Liver (tissue), 9 donors: ENCODE measurements around the gene PPDPF. TPM values are rescaled to one million over a fixed set of nuclear protein-coding genes. Genes with fewer than 3 reads are reported as not detected.
"Not testable (repeated sequence)": the region's sequence is repeated elsewhere in the genome, so short reads cannot be mapped to it uniquely, and the experiment has no call there.

ENCODE experiments used
- DNase-seq: peaks from one replicate; pipeline ENCODE4 v3.0.0-alpha.2; 2017; ENCODE audit warnings: low spot score
- H3K27ac ChIP-seq, 2 donors: one replicate each; pipeline ENCODE4 v1.7.0; 2013; ENCODE audit warnings: inconsistent platforms in 2 of 2, low read length in 2 of 2, control low read depth in 1 of 2, low read depth in 1 of 2, mild to moderate bottlenecking in 1 of 2
- H3K27me3 ChIP-seq, 4 donors: one replicate each; pipeline versions ENCODE4 v1.6.1 to v1.7.0; 2013; ENCODE audit warnings: low read length in 3 of 4, inconsistent platforms in 1 of 4, mild to moderate bottlenecking in 1 of 4, moderate library complexity in 1 of 4; ENCODE audit not compliant: control insufficient read depth in 4 of 4, insufficient read depth in 4 of 4
- H3K36me3 ChIP-seq, 4 donors: one replicate each; pipeline versions ENCODE4 v1.6.1 to v1.7.0; 2013; ENCODE audit warnings: low read length in 3 of 4, mild to moderate bottlenecking in 3 of 4, low read depth in 1 of 4, moderate library complexity in 1 of 4; ENCODE audit not compliant: control insufficient read depth in 4 of 4, insufficient read depth in 3 of 4
- H3K4me1 ChIP-seq, 4 donors: one replicate each; pipeline versions ENCODE4 v1.6.1 to v1.7.0; 2013; ENCODE audit warnings: low read length in 3 of 4, mild to moderate bottlenecking in 3 of 4, moderate library complexity in 1 of 4; ENCODE audit not compliant: control insufficient read depth in 4 of 4, insufficient read depth in 4 of 4
- H3K4me3 ChIP-seq, 3 donors: one replicate each; pipeline versions ENCODE4 v1.6.1 to v1.7.0; 2013; ENCODE audit warnings: low read length in 3 of 3, control low read depth in 1 of 3, low read depth in 1 of 3, mild to moderate bottlenecking in 1 of 3
- H3K9ac ChIP-seq, 2 donors: one replicate each; pipeline ENCODE4 v1.7.0; 2013; ENCODE audit warnings: low read length in 2 of 2, mild to moderate bottlenecking in 2 of 2, moderate library complexity in 2 of 2, control low read depth in 1 of 2, low read depth in 1 of 2
- H3K9me3 ChIP-seq, 4 donors: one replicate each; pipeline versions ENCODE4 v1.6.1 to v1.7.0; 2013; ENCODE audit warnings: low read length in 3 of 4; ENCODE audit not compliant: control insufficient read depth in 4 of 4
- GABPA ChIP-seq, 2 donors: IDR thresholded peaks in 1 of 2; conservative IDR thresholded peaks in 1 of 2; 2 replicates each; pipeline ENCODE4 v1.6.1; 2016; ENCODE audit warnings: antibody characterized with exemption in 2 of 2, mild to moderate bottlenecking in 1 of 2, moderate library complexity in 1 of 2
- HNF4G ChIP-seq: IDR thresholded peaks from 2 replicates; pipeline ENCODE4 v1.6.1; 2016; ENCODE audit warnings: antibody characterized with exemption
- JUND ChIP-seq, 2 donors: IDR thresholded peaks; 2 replicates each; pipeline ENCODE4 v1.6.1; 2016; ENCODE audit warnings: antibody characterized with exemption in 2 of 2
- WGBS: extraction: QIAGEN DNeasy Blood & Tissue Kit; methylation state at CpG from one replicate; pipeline ENCODE4 v1.1.7; 2013; 5-methylcytosine and 5-hydroxymethylcytosine counted together
- polyA plus RNA-seq, 2 donors: library from polyadenylated mRNA; stranded (reverse) in 1 of 2; unstranded in 1 of 2; fragments of 200-250 nt in 1 of 2; fragments of >200 nt in 1 of 2; fragmentation: Nextera tagmentation in 1 of 2; extraction: Ambion mirVana in 1 of 2; gene quantifications; one replicate each; pipeline versions ENCODE4 v1.2.1 to v1.2.3, GENCODE V29; 2013 to 2015
- total RNA-seq, 2 donors: library from RNA; depleted of rRNA; stranded (reverse); fragments of >200 nt; gene quantifications; one replicate each; pipeline ENCODE4 v1.2.3, GENCODE V29; 2014
- donor health status: healthy.
- donor health status: healthy.
- donor health status: healthy.
- donor health status: healthy.
- donor health status: healthy.

The PPDPF gene
- total and polyA plus RNA-seq, 4 donors, result 8.3 to 196 (median 25.3) TPM

GRCh38 chr20:63570281-63571086 is 49.9 kb downstream of the PPDPF start (continued):
- no peak for TF ChIP-seq GABPA (IDR thresholded peaks at IDR 0.05 in 1 of 2, conservative IDR thresholded peaks at IDR 0.05 in 1 of 2)
- TF ChIP-seq HNF4G, result no peak
- no peak for TF ChIP-seq JUND (IDR thresholded peaks at IDR 0.05)

- H3K27me3 ChIP-seq, DNase-seq, H3K9ac ChIP-seq, H3K9me3 ChIP-seq, H3K4me3 ChIP-seq, H3K27ac ChIP-seq: not testable (repeated sequence)
- Histone ChIP-seq H3K36me3 (peaks cover 0 to 13% (median 4%) of the 10 kb centered on the region in 4 donors), H3K4me1 (peaks cover 3 to 24% (median 15%) of the 10 kb centered on the region in 4 donors)
- 85% methylated on average over 9 of the region's 11 CpGs for WGBS
These were observed 50.5 kb downstream of the PPDPF start for GRCh38 chr20:63571087-63571478.

Other genes with a start within 250 kb of the PPDPF start
- gene ARFGAP1, start 248.0 kb upstream of the PPDPF start, total RNA-seq, result 10 to 100 TPM; 18.3 to 29.7 TPM
- 10 to 100 TPM; 11.2 to 25.4 TPM for gene ARFGAP1, start 248.0 kb upstream of the PPDPF start, polyA plus RNA-seq
- not detected for gene COL20A1, start 227.6 kb upstream of the PPDPF start, total RNA-seq
- not detected for gene COL20A1, start 227.6 kb upstream of the PPDPF start, polyA plus RNA-seq
- gene CHRNA4, start 159.4 kb upstream of the PPDPF start, total RNA-seq, result 10 to 100 TPM in 1 of 2 donors, not detected in 1; 23.3 TPM
- gene CHRNA4, start 159.4 kb upstream of the PPDPF start, polyA plus RNA-seq, result 1 to 10 TPM; 3.2 to 6.4 TPM
- gene KCNQ2, start 48.1 kb upstream of the PPDPF start, total RNA-seq, result not detected
- gene KCNQ2, start 48.1 kb upstream of the PPDPF start, polyA plus RNA-seq, result not detected
- under 1 TPM in 1 of 2 donors, not detected in 1; 0.05 TPM for gene EEF1A2, start 21.7 kb upstream of the PPDPF start, total RNA-seq
- gene EEF1A2, start 21.7 kb upstream of the PPDPF start, polyA plus RNA-seq, result under 1 TPM in 1 of 2 donors, not detected in 1; 0.12 TPM
- gene PTK6, start 16.6 kb downstream of the PPDPF start, total RNA-seq, result 1 to 10 TPM in 1 of 2 donors, under 1 TPM in 1; 0.05 to 1.2 TPM
- gene PTK6, start 16.6 kb downstream of the PPDPF start, polyA plus RNA-seq, result under 1 TPM; 0.11 to 0.36 TPM
- not detected for gene SRMS, start 27.0 kb downstream of the PPDPF start, total RNA-seq
- gene SRMS, start 27.0 kb downstream of the PPDPF start, polyA plus RNA-seq, result not detected
- gene FNDC11, start 33.4 kb downstream of the PPDPF start, total RNA-seq, result under 1 TPM in 1 of 2 donors, not detected in 1; under 0.01 TPM
- under 1 TPM in 1 of 2 donors, not detected in 1; 0.01 TPM for gene FNDC11, start 33.4 kb downstream of the PPDPF start, polyA plus RNA-seq
- 10 to 100 TPM; 21.3 to 26.6 TPM for gene HELZ2, start 53.5 kb downstream of the PPDPF start, total RNA-seq
- 1 to 10 TPM; 3.7 to 9.6 TPM for gene HELZ2, start 53.5 kb downstream of the PPDPF start, polyA plus RNA-seq
- 1 to 10 TPM; 6.6 to 8.6 TPM for gene GMEB2, start 106.3 kb downstream of the PPDPF start, total RNA-seq
- 1 to 10 TPM; 1.3 to 4.0 TPM for gene GMEB2, start 106.3 kb downstream of the PPDPF start, polyA plus RNA-seq
- 1 to 10 TPM in 1 of 2 donors, under 1 TPM in 1; 0.67 to 2.9 TPM for gene STMN3, start 132.7 kb downstream of the PPDPF start, total RNA-seq
- gene STMN3, start 132.7 kb downstream of the PPDPF start, polyA plus RNA-seq, result 1 to 10 TPM in 1 of 2 donors, under 1 TPM in 1; 0.42 to 1.2 TPM
- 10 to 100 TPM; 10.4 to 16.9 TPM for gene RTEL1, start 137.5 kb downstream of the PPDPF start, total RNA-seq
- gene RTEL1, start 137.5 kb downstream of the PPDPF start, polyA plus RNA-seq, result 1 to 10 TPM; 3.7 to 4.3 TPM
- under 1 TPM in 1 of 2 donors, not detected in 1; 0.09 TPM for gene TNFRSF6B, start 175.9 kb downstream of the PPDPF start, total RNA-seq
- gene TNFRSF6B, start 175.9 kb downstream of the PPDPF start, polyA plus RNA-seq, result under 1 TPM in 1 of 2 donors, not detected in 1; 0.73 TPM
- 10 to 100 TPM; 14.2 to 21.0 TPM for gene ARFRP1, start 187.2 kb downstream of the PPDPF start, total RNA-seq
- gene ARFRP1, start 187.2 kb downstream of the PPDPF start, polyA plus RNA-seq, result 10 to 100 TPM; 20.0 to 26.9 TPM
- 10 to 100 TPM; 10.3 to 14.7 TPM for gene ZGPAT, start 187.3 kb downstream of the PPDPF start, total RNA-seq
- gene ZGPAT, start 187.3 kb downstream of the PPDPF start, polyA plus RNA-seq, result 10 to 100 TPM; 26.2 to 90.5 TPM
- 10 to 100 TPM; 21.2 to 50.4 TPM for gene LIME1, start 215.9 kb downstream of the PPDPF start, total RNA-seq
- 10 to 100 TPM; 52.8 to 69.0 TPM for gene LIME1, start 215.9 kb downstream of the PPDPF start, polyA plus RNA-seq
- gene SLC2A4RG, start 219.0 kb downstream of the PPDPF start, total RNA-seq, result 10 to 100 TPM; 22.2 to 27.9 TPM
- 10 to 100 TPM; 31.0 to 39.7 TPM for gene SLC2A4RG, start 219.0 kb downstream of the PPDPF start, polyA plus RNA-seq